Islet precursor cell (in vitro differentiated cells): ENCODE results near the gene MYOZ1.
"Not testable (repeated sequence)": the region's sequence is repeated elsewhere in the genome, so short reads cannot be mapped to it uniquely, and the experiment has no call there.

Experiments used
- DNase-seq: peaks from one replicate; pipeline ENCODE4 v3.0.0-alpha.2; 2018

Gene MYOZ1, protein sequence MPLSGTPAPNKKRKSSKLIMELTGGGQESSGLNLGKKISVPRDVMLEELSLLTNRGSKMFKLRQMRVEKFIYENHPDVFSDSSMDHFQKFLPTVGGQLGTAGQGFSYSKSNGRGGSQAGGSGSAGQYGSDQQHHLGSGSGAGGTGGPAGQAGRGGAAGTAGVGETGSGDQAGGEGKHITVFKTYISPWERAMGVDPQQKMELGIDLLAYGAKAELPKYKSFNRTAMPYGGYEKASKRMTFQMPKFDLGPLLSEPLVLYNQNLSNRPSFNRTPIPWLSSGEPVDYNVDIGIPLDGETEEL

DNA sequence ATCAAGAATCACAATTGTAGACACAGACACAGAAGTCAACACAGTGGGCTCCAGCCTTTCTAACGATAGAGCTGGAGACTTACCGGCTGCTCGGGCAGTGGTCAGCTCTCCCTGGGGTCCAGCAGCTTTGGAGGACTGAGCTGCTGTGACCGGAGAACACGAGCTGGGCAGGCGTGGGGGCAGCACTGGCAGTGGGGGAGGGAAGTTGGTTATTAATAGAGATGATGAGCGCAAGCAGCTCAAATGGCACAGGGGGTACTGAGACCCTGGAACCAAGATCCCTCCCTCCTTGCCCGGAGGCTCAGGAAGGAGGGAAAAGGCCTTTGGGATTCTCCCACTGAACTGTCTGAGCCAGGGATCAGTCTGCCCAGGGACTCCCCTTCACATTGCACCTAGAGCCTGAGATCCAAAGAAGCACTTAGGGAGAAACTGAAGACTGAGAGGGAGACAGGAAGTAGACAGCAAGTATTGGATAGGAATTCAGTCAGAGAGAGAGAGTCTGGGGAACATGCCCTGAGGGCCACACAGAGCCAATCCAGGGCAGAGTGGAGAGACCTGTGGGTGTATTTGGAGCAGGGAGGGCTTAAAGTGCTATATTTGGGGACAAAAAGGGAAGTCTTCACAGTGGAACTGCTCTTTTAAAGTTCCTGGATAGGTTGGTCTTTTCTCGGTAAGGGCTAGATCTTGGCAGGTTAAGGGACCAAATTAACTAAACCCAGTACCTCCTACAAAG, at the start of gene MYOZ1:
Gene MYOZ1 (minus strand): TSS at position 147 of the 733 bp plus-strand sequence. CDS start 1,457 bp downstream, outside the sequence.
- DNase-seq = peak; percentile 96

DNA sequence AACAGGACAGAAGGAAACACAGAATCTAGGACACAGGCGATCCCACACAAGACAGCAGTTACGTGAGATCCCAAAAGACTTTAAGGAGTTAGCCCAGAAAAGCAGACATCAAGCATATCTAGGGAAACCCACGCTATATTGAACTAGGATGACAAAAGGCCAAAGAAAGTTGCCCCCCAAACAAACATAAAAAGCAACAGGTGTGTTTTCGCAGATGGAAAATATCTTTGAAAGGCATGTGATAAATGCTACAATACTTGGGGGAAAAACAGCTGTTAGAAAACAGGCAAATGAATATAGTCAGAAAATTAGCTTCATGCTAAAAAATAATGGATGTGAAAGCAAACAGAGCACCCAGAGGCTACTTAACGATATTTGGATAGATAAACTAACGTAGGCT, 49.5 kb upstream of the MYOZ1 start:
- DNase-seq = not testable (repeated sequence)

DNA sequence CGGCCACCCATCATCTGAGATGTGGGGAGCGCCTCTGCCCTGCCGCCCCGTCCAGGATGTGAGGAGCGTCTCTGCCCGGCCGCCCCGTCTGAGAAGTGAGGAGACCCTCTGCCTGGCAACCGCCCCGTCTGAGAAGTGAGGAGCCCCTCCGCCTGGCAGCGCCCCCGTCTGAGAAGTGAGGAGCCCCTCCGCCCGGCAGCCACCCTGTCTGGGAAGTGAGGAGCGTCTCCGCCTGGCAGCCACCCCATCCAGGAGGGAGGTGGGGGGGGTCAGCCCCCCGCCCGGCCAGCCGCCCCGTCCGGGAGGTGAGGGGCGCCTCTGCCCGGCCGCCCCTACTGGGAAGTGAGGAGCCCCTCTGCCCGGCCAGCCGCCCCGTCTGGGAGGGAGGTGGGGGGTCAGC, 48.3 kb upstream of the MYOZ1 start:
- not testable (repeated sequence) for DNase-seq

DNA sequence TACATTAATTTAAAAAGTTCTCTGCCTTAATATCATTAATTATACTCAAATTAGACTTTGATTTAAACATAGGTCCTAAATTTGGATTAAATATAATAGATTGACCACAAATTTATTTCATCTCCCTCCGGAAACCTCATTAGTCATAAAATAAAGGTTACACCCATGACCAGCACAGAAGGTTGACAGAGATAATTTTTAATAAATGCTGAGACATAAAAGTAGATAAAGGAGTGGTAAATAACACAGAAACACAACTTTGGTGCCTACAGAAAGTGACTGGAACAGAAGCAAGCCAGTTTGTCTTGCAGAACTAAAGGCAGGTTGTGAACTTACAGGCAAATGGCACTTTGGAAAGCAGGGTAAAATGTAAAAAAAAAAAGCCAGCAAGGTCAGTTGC, 46.4 kb upstream of the MYOZ1 start:
- DNase-seq = not testable (repeated sequence)

DNA sequence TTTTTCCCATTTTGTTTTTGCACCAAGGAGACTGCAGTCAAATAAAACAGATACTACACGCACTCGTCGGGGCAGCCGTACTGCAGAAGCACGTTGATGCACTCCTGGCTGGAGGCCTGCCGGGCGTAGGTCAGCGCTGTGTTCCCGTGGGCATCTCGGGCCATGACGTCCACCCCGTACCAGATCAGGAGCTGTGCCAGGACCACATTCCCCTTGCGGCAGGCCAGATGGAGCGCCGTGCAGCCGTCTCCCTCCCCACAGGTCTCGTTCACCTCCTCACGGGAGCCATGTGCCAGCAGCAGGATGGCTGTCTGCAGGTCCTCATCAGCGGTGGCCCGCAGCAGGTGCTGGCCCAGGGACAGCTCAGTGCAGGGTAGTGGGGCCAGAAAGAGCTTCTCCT, 33.3 kb upstream of the MYOZ1 start:
- not testable (repeated sequence) for DNase-seq

DNA sequence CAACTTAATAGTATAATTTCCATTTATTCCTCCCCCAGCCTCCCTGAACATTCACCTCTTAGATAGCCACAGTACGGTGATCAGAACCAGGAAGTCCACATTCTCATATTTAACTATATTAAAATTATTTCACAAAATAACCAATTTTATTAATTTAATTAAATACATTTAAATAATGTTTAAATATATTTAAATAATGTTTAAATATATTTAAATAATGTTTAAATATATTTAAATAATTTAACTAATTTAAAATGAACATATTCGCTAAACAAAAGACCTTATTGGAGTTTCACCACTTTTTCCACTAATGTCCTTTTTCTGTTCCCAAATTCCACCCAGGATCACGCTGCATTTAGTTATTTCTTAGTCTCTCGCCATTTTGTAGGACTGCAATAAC, 27.1 kb upstream of the MYOZ1 start:
- not testable (repeated sequence) for DNase-seq

DNA sequence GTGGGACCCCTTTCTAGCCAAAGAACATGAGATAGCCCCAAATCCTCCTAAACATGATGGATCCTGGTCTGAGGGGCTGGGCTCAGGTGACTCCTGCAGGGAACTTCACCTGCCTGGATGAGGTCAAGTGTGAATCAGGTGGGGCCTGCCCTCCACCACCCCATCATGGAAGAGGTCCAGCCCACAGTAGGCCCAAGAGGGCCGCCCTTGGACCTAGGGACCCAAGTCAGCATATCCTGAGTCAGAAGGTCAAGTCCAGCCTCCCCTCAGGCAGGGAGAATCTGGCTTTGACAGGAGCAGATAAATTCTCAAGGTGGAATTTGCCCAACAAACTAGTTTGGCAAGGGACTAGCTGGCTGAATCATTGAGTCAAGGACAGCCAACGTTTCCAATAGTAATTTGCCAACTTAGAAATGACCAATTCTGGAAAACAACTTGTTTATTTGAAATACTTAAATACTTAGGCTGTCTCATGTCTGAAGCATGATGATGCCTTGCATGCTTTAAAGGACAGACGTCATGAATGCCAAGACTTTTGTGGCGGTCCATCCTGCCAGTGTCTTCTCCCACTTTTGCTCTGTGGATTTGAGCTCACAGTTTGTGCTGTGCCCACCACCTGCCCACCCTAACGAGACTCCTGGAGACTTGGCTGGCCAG, 25.0 kb upstream of the MYOZ1 start:
- not testable (repeated sequence) for DNase-seq

DNA sequence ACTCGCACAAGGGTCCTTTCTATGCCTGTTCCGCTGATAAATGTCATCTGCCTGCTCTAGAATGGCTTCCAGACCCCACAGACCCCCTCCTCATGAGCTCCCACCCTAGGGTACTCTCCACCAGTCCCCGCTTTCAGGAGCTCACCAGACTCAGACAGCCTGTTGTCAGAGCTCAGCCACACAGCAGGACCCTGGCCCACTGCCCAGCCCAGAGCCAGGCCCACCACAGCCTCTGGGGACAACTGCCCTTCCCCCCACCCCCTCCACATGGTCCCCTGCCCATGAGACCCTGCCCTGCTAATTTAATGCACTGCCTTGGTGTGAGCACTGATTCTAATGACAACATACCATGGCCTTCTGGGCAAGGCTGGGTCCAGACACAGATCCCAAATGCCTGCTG, 24.3 kb upstream of the MYOZ1 start:
- peak; percentile 22 for DNase-seq

DNA sequence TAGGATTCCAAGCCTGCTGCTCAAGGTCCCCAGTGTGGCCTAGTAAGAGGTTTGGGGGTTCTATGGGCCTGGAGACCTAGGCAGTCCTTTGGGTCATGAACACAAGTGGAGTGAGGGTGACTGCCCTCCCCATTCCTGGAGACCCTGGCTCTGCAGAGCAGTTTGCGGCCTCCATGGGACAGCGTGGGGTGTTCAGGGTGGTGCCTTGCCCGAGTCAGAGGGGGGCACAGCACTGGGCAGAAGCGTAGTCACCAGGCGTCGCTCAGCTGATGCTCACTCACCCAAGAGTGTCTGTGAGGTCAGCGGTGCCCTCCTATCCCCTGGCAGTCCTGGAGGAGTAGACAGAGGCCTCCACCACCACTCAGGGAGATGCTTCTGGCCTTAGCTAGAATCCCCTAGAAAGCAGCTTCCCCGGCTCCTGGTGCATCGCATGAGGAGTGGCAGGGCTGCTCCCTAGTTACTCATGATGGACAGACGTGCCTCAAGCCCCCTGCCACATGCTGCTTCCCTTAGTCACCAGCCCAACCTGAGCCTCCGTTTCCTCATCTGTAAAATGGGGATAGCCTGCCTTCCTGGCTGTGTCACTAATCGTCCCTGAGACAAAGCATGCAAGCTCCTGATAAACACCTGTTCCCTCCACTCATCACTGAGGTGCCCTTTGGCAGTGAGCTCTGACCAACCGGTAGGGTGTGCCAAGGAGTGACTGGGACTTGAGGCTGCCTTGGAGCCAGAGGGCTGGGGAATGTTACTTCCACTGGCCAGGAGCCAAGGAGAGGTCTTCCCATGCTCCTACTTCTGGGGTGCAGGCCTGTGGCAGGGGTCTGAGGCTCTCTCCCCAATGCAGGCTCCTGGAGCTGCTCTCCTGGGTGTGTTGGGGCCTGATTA, 23.1 kb upstream of the MYOZ1 start:
- peak; percentile 41 for DNase-seq

DNA sequence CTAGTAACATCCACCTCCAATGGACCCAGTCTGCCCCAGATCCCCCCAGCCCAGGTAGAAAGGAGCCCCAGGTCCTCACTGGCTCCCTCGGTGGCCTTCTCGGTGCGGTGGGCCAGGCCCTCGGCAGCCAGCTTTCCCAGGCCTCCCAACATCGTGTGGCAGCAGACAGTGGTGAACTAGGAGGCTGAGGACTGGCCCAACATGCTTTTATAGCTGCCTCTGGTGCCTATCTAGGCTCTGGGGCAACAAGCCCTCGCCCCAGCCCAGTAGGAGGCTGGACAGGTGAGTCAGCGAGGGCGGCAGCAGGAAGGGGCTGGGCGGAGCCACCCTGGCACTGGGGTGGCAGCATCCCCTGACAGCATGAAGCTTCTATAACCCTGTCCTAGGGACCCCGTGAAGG, 22.3 kb upstream of the MYOZ1 start:
- DNase-seq = peak; percentile 41

DNA sequence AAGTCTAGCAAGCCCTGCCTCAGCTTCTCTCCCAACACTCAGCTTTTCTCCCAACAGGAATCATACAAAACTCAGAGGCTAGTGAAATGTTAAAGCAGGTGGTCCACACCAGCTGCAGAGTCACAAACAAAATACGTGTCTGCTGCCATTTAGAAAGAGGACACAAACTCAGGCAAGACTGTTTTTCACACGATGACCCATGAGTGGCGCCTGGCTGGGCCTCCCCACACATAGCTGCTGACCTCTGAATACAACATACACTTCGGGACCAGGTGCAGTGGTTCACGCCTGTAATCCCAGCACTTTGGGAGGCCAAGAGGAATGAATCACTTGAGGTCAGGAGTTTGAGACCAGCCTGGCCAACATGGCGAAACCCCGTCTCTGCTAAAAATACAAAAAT, 21.4 kb upstream of the MYOZ1 start:
- peak; percentile 15 for DNase-seq

DNA sequence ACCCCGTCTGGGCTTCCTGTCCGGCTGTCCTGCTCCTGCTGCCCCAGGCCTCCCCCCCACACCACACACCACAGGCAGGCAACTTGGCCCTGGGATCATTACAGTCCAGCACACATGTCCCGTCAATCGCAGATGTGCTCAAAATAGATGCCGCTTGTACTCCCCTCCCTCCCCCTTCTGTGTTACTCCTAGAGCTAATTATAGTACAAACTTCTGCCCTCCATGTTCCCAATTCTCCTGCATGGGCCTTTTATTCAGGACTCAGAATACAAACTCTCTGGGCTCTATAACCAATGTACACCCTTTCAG, 14.7 kb upstream of the MYOZ1 start, which contains the start of gene SYNPO2L:
Gene SYNPO2L (minus strand): TSS at position 40 of the 309 bp plus-strand sequence. CDS start 107 bp downstream, outside the sequence.
- DNase-seq = no peak

DNA sequence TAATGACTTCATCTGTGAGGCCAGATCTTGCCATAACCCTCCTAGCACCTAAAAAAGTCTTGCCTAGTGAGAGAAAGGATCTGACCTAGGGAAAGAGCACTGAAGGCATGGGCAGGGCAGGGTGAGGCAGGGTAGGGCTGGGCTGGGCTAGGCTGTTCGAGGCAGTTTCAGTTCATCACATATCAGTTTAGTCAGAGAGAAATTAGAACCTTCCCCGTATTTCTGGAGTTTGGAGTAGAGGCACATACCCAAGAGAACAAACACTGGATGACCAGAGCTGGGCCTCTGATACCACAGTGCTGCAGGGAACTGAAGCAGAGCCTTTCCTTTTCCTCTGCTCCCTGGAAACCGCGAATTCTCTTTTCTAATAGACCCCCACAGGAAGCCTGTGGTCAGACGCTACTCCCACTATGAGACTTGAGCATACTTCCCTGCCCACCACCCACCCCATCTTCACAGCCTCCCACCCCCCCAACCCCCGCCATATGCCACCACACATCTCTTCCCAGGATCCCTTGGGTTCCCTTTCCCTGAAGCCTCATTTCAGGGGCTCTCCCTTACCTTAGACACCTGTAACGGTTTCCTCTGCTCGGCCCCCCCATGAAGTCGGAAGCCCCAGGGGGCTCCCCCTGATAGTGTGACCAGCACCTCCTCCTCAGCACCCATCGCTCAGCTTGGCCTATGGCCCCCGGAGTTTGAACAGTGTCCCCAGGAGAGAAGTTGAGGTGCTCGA, 14.1 kb upstream of the MYOZ1 start:
- no peak for DNase-seq

DNA sequence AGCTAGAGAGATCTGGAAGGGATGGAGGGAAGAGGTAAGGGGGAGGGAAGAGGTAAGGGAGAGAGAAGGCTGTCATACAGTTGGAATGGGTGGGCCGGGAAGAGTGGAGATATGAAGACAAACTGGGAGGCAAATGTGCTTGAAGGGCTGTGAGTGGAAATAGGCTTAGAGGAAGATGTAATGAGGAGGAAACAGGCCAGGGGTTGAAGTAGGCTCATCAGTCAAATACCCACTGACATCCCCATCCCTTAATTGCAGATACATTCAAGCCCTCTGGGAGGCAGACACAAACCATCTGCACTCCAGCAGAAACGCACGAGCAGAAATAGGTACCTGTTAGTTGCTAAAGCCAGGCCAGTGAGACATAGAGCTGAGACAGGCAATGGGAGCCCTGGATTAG, 12.4 kb upstream of the MYOZ1 start:
- no peak for DNase-seq

DNA sequence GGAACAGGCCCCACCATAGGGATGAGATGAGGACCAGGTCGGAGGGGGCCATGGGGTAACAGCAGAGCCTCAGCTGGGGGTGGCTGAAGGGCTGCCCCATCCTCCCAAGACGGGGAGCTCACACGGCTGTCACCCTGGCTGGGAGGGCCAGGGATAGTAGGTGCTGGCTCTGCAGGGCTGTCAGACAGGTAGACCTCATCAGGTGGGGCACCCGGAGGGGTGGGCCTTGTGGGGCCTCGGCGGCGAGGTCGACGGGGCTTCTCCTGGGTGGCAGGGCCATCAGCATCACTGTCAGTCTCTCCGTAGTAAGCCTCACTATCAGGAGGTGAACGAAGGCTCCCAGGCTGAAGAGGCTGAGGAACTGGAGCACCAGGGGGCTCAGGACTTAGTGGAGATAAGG, 11.9 kb upstream of the MYOZ1 start:
- DNase-seq = no peak

DNA sequence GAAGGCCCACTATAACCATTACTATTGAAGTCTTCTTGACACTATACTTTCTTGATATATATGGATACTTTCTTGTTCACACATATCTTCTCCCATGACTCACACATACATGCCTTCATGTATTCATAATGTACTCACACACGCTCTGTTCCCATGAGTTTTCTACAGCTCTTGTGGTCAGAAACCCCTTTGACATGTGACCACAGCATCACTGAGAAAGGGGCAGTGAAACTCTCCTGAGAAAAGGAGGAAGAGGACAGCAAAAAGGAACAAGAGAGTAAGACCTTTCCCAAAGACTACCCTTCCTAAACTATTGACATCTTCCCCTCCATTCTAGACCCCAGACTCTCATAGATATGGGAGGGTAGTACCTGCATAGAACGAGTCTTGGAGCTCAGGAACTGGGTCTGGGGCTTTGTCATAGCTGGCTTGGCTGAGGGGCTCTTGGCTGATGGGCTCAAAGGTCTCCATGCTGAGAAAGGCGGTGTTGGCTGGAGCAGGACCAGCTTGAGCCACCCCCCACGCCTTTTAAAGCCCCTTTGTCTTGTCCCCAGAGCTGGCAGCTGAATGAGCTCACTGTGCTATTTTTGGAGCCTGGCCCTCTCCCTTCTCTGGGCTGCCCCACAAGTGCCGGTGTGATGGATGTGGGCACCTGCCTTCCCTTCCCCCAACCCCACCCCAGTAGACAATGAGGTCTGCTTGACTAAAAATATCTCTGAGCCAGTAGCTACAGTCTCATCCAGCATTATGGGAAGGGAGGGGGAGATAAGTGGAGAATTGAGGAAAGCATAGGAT, 9.5 kb upstream of the MYOZ1 start:
- DNase-seq = no peak

DNA sequence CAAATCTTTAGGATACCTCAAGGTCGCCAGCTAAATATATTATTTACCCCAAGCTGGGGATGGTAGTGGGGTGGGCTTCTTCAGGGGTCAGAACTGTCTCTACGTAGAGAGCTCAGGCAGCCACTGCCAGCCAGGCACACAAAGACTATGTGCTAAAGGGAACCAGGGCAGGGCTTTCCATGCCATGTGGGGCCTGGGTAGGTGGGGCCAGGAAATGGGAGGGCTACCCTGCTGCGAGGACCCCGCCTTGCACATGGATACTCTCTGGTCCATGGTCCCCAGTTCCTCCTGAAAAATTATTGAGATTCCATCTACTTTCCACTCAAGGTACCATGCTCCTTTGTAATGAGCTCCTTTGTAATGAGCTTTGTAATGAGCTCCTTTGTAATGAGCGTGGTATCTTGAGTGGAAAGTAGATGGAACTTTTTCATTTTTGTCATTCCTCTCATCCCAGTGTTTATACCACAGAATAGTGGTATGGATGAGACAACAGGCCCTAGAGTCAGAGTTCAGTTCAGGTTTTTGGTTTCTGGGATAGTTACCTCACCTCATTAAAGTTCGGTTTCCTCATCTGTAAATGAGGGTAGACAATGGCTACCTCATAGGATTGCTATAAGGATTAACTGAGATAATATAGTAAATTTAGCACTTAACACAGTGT, 8.7 kb upstream of the MYOZ1 start:
- DNase-seq = no peak

DNA sequence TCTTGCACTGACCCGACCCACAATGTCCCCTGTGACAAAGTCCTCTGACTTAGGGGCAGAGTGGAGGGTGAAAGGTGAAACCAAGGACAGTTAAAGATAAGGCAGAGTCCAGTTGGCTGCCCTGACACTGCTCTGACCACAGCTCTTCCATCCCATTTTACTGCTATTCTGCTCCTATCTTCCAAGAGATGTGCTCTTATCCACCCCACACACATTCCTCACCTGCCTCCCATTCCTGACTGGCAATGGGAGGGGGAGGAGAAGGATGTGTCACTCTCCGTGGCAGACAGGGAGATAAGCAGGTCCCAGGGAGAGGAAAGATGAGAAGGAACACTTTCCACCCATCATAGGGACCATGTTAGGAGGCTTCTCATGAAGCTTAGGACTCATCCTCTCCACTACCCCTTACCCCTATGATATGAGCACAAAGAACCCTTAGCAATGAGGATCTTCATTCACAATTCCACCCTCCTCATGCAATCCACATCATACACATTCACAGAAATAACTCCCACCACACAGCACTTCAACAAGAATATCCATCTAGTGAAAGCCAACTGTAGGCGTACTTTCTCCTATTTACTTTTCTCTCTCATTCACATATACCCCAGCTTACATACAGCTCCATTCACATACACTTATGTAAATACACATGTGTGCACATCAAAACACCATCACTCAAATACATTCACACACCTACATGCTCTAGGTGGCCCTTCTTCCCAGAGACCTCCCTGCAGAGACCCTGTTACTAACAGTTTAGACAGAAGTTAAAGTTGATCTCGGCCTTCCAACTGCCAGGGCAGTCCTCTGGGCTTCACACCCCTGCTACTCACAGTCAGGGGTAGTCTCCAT, 7.9 kb upstream of the MYOZ1 start:
- DNase-seq = peak; percentile 93

DNA sequence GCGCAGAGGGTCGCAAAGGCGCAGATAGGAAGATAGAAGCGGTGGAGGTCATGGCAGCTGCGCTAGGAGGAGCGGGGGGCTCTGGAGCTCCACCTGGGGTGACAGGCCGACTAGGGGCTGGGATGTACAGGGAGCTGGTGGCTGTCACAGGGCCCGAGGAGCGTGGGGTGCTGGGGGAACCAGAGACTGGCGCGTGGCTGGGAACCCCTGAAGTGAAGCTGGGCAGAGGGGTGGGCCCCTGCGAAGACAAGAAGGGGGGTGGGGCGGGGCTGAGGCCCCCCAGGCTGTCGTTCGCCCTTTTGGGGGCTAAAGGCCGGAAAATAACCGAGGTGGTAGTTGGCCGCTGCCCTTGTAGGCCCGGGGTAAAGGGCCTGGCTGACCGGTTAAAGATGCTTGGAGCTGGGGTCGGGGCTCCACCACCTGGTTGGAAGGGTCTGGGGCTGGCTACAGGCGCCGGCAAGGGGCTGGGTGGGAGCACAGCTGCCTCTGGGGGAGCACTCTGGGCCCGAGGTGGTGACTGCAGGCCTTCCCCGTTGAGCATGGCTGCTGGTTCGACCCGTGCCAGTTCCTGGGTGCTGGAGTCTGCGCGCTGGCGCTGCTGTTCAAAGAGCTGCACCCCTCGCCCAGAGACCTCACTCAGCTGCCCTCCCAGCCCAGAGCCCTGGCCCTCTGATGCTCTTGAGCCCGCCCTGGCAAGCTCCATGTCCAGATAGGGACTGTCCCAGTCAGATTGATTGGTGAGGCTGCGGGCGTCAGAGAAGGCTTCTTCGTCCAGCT, 6.8 kb upstream of the MYOZ1 start:
- no peak for DNase-seq
